Measurements from ENCODE around the gene ANG. TPM values are rescaled to one million over a fixed set of nuclear protein-coding genes. Genes with fewer than 3 reads are reported as not detected.

Gene ANG
- total RNA-seq, 1 experiment from 2014 or later = 3.2 TPM

DNA sequence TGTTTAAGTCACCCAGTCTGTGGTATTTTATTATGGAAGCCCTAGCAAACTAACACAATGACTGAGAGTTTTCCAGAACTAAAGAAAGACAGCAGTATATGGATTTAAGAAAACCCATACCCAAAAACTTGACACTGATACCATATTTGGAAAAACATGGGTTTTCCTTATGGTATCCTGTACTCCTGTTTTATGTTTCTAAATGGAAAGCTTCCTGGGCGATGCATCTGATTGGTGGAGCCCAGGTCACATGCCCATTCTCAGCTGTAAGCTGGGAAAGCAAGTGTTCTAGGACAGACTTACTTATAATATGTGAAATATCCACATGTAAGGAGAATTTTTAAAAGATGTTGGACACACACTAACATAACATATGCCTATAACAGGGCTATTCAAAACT is 8.7 kb upstream of the ANG start:
- H3K4me3 Mint-ChIP-seq = no peak overlapping the region
- Histone ChIP-seq H2BK12ac (ENCODE audit: insufficient read length, low read depth, low read length) (no peak overlapping the region), H3K23me2 (ENCODE audit: insufficient read length, low read depth, low read length, poor library complexity, severe bottlenecking) (peaks cover 18% of the 10 kb centered on the region), H3K18ac (ENCODE audit: insufficient read length, low read depth, low read length) (no peak overlapping the region), H4K5ac (ENCODE audit: insufficient read length, low read depth, low read length) (no peak overlapping the region), H3K23ac (ENCODE audit: insufficient read length, low read depth, low read length) (no peak overlapping the region), H2BK15ac (ENCODE audit: low read depth, low read length) (no peak overlapping the region), H4K91ac (ENCODE audit: insufficient read length, low read depth, low read length) (no peak overlapping the region), H3T11ph (ENCODE audit: low read length) (no peak overlapping the region), H2AK5ac (ENCODE audit: insufficient read length, low read length) (no peak overlapping the region), H4K20me1 (ENCODE audit: control insufficient read depth, insufficient read depth, insufficient read length) (no peaks in the 10 kb centered on the region), H3K56ac (ENCODE audit: insufficient read length, low read depth, low read length) (no peak overlapping the region), H2AFZ (ENCODE audit: low read length) (no peak overlapping the region), H3K79me2 (ENCODE audit: insufficient read depth, low read length) (no peaks in the 10 kb centered on the region), H3K14ac (ENCODE audit: insufficient read depth, low read length) (no peak overlapping the region), H4K8ac (replicated peaks; ENCODE audit: insufficient read length, low read depth, low read length) (no peak overlapping the region), H3K79me1 (ENCODE audit: insufficient read depth, low read depth, low read length, poor library complexity, severe bottlenecking) (no peaks in the 10 kb centered on the region), H2BK5ac (ENCODE audit: insufficient read length, low read length) (no peak overlapping the region), H3K4ac (ENCODE audit: low read depth, low read length) (no peak overlapping the region), H2BK120ac (ENCODE audit: low read depth, low read length, poor library complexity, severe bottlenecking) (no peak overlapping the region), H3K27ac (ENCODE audit: insufficient read length, low read depth, low read length) (no peak overlapping the region), H3K4me2 (ENCODE audit: insufficient read depth, insufficient read length, low read length) (peak overlapping the region; percentile 97), H3K9me3 (ENCODE audit: control insufficient read depth, low read depth, low read length) (no peaks in the 10 kb centered on the region), H3K4me1 (ENCODE audit: insufficient read depth, low read length) (peaks cover 2% of the 10 kb centered on the region; the same call in 1 of the 2 replicates), H3K27me3 (ENCODE audit: insufficient read depth, low read length) (no peaks in the 10 kb centered on the region), H3K9ac (ENCODE audit: extremely low read depth, insufficient read length, low read length) (no peak overlapping the region), H2BK20ac (ENCODE audit: low read depth, low read length, poor library complexity, severe bottlenecking) (no peak overlapping the region)
- TF ChIP-seq, protein P1, sequence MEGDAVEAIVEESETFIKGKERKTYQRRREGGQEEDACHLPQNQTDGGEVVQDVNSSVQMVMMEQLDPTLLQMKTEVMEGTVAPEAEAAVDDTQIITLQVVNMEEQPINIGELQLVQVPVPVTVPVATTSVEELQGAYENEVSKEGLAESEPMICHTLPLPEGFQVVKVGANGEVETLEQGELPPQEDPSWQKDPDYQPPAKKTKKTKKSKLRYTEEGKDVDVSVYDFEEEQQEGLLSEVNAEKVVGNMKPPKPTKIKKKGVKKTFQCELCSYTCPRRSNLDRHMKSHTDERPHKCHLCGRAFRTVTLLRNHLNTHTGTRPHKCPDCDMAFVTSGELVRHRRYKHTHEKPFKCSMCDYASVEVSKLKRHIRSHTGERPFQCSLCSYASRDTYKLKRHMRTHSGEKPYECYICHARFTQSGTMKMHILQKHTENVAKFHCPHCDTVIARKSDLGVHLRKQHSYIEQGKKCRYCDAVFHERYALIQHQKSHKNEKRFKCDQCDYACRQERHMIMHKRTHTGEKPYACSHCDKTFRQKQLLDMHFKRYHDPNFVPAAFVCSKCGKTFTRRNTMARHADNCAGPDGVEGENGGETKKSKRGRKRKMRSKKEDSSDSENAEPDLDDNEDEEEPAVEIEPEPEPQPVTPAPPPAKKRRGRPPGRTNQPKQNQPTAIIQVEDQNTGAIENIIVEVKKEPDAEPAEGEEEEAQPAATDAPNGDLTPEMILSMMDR (conservative IDR thresholded peaks at IDR 0.05) = no peak
- DNase-seq = no peak
- H3K27me3 Mint-ChIP-seq (ENCODE audit: low read depth) = peaks cover 3% of the 10 kb centered on the region
- H3K4me1 Mint-ChIP-seq = peaks cover 19% of the 10 kb centered on the region in 2 experiments
- no CpG with 5 or more reads among the region's 1 CpG for WGBS (ENCODE audit: extremely low coverage, insufficient read length, low lambda C conversion rate)
- no peak overlapping the region for H3K27ac Mint-ChIP-seq
- no peaks in the 10 kb centered on the region for H3K36me3 Mint-ChIP-seq (ENCODE audit: insufficient read depth in 1 of 3, low read depth in 3 of 3)
- no peaks in the 10 kb centered on the region for H3K9me3 Mint-ChIP-seq

Data from H9 (cell line).